HG03196 (cell line): ENCODE measurements around the gene SH3YL1.

Experiments used
- ATAC-seq: cut with Tn5 transposase; IDR thresholded peaks from one replicate; pipeline ENCODE4 v1.9.1; 2021; ENCODE audit not compliant: unreplicated experiment

The SH3YL1 gene

DNA sequence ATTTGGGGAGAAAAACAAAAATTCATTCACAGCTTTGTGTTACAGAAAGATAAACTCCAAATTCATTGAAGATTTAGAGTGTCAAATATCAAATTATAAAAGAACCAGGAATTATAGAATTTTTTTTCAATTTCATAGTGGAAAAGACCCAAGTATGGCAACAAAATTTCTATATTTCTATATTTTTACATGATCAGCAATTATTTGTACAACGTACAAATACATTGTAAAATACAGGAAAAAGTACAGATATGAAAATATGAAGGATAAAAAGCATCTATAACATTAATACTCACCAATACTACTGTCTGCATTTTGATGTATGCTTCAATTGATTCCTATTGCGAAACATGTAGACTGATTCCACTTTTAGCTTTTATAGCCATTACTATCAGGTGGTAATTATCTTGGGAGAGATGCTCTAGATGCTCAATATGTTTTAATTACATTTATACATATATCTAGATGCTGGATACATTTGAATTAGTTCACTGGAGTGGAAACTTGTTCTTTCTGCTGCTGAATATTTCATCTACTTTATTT, 4.0 kb downstream of the SH3YL1 start:
- ATAC-seq, result no peak

DNA sequence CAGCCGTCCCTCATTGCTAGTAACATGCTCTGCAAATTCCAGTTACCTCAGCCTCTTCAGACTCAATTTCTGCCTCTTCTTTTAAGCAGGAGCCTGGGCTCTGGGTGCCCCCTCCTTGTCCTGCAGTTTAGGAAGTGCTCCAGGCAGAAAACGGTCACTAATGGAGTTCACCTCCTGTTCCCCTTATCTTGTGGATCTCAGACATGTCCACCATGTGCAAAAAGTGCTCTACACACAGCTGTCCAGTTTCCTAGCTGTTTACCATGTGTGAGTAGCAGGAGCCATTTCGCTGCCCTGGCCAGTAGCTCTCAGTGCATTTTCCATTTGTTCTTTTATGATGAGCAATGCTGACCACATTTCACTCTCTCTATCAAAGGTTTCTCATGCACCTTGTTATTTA, 4.9 kb downstream of the SH3YL1 start:
- ATAC-seq, result no peak

DNA sequence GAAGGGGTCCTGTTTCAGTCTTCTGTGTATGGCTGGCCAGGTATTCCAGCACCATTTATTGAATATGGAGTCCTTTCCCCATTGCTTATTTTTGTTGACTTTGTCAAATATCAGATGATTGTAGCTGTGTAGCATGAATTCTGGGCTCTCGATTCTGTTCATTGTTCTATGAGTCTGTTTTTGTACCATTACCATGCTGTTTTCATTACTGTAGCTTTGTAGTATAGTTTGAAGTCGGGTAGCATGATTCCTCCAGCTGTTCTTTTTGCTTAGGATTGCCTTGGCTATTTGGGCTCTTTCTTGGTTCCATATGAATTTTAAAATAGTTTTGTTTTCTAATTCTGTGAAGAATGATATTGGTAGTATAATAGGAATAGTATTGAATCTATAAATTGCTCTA, 6.0 kb downstream of the SH3YL1 start:
- no peak for ATAC-seq

DNA sequence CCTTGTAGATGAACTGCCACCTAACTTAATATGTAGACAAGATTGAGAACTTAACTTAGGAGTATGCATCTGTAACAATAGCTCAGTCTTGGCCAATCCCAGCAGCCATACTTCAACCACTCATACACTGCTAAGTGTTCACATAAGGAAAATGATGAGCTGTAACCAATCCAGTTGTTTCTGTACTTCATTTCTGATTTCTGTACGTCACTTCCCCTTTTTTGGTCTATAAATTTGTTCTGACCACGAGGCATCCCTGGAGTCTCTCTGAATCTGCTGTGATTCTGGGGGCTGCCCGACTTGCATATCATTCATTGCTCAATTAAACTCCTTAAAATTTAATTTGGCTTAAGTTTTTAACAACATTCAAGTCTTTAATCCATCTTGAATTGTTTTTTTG, 6.4 kb downstream of the SH3YL1 start:
- no peak for ATAC-seq

DNA sequence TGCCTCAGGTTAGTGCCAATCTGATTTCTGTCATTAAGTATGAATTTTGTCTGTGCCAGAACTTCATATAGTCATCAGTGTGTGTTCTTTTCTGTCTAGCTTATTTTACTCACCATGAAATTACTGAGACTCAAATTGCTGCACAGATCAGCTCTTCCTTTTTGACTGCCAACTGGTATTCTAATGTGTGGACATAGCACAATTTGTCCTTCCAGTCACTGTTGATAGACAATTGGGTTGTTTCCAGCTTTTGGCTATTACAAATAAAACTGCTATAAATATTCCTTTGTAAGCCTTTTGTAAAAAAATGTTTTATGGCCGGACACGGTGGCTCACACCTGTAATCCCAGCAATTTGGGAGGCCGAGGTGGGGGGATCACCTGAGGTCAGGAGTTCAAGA, 7.7 kb downstream of the SH3YL1 start:
- no peak for ATAC-seq

DNA sequence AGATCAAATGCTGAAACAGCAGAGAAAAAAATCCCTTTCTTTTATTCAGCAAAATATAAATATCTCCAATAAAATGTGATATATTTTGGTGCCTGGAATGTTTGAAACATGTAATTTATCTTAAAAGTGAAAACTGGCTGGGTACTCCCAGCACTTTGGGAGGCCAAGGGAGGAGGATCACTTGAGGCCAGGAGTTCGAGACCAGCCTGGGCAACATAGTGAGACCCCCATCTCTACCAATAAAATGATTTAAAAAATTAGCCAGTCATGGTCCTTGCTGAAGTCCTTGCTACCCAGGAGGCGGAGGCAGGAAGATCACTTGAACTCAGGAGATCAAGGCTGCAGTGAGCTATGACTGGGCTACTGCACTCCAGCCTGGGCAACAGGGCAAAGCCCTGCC, 8.6 kb downstream of the SH3YL1 start:
- ATAC-seq, result no peak

DNA sequence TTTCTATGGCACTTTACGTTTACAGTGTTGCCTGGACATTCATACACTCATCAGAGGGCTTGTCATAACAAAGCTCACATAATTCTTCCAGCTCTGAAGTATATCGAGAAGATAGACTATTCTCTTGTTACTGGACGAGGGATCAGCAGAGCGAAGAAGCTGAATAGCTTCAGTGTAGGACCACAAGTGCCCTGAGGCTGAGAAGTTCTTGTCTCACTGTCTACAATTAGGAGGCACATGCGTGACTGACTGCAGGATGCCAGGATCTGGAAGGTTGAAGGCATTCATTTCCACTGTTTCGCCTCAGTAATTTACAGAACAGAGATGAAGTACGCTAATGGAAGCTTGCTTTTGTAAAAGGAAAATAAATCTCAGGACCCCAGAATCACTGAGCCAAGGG, 9.6 kb downstream of the SH3YL1 start:
- ATAC-seq, result no peak

DNA sequence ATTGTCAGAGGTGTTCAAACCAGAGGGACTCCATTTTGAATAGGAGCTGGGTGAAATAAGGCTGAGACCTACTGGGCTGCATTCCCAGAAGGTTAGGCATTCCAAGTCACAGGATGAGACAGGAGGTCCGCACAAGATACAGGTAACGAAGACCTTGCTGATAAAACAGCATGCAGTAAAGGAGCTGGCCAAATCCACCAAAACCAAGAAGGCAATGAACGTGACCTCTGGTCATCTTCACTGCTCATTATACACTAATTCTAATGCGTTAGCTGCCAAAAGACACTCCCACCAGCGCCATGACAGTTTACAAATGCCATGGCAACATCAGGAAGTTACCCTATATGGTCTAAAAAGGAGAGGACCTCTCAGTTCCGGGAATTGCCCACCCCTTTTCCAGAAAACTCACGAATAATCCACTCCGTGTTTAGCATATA, 10.6 kb downstream of the SH3YL1 start:
- no peak for ATAC-seq

DNA sequence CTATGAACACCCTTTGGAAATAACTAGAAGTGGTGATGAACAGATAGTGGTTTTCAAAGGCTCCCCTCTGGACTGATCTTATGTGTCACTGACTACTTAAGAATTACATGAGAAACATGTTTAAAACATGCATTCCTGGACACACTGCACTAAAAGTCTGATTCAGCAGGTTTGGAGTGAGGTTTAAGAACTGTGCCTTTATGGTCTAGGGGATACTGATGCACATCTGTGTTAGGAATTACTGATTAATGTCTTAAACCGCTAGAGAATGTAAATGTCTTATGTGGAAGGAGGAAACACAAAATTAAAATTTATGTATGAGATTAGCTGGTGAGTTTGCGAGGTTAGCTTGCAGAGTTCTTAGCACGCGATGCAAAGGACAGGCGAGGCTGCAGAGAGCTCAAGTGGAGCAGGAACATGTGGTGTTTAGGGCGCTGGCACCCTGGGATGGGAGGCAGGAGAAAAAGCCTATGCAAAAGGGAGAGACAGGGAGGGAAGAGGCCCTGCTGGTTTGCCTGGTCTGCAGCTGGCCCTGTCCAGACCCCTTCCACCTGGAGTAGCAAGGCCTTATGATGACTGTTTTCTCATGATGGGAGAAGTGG, 11.7 kb downstream of the SH3YL1 start:
- ATAC-seq, result no peak

DNA sequence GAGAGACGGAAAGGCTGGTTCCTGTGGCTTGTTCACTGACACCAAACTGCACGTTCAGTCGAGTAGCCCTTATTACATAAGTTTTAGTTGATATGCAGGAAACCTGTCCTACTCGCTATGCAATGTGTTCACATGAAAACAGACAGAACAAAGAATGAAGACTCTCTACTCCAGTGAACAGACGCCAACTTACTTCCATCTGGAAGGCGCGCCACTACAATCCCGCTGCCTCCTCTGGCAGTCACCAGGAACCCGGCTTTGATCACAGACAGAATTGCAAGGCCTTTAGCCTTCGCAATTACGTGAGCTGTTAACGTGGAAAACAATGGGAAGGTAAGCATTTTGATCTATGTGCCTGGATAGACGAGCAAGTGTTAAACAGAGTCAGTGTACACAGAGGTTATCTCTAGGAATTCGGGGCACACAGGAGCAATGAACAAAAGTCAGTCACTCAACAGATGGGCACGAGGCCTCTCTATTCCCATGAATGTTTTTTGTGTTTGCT, 14.2 kb downstream of the SH3YL1 start:
- no peak for ATAC-seq

DNA sequence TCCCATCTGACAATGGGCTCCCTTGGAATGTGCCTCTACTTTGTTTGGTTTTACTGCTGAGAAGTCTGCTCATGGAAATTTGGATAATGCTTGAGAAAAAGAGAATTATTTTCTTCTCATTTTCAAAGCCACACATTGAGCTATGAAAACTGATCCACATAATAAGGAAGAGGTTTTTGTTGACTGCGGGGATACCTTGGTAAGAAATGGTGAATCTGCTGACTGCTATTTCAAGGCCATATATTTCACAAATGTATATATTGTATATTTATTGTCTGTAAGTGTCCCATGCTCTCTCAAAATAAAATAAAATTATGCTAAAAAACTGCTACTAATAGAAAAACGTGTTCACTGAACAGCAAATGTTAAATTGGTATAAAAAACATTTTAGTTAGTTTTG, 15.1 kb downstream of the SH3YL1 start:
- ATAC-seq, result no peak

DNA sequence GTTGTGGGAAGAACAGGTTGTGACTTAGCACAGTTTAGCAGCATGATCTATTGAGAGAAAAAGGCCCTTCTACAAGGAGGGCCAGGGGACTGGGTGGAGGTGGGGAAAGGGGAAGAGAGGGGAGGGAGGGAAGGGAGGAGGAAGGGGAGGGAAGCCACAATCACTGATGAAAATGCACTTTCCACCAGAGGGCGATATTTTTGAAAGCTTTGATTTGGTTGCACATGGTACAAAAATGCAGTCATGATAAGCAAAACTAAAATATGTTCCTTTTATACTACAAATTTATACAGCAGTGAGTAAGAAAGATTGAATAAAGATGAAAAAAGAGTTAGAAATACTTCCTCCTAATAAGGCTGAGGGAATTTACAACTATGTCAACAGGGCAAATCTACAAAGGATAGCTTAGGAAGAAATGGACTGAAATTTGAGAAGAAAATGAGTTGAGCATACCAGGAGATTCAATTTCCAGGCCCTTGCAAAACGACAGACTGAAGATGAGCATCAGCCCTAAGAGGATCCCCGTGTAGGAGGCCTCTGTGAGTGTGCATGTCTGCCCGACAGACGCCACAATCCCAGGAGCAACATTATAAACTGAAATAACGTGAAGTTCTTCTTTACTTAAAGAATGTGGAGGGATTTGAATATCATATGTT, 17.2 kb downstream of the SH3YL1 start:
- ATAC-seq, result no peak

DNA sequence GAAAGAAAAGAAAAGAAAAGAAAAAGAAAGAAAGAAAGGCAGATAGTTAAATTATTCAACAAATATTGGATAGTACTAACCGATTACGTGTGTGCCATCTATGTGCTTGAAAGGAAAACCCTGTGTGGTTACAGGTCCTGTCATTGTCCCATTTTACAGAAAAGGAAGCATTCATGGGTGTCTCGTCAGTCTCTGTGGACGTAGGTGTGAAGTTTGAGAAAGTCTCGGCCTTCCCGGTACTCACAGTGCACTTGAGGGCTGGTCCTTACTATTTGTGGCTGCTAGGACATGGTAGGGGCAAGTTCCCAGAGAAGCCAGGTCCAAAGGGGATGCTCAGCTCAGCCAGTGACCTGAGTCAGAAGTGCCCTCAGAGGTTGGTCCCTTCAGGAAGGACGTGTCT, 19.3 kb downstream of the SH3YL1 start:
- no peak for ATAC-seq

DNA sequence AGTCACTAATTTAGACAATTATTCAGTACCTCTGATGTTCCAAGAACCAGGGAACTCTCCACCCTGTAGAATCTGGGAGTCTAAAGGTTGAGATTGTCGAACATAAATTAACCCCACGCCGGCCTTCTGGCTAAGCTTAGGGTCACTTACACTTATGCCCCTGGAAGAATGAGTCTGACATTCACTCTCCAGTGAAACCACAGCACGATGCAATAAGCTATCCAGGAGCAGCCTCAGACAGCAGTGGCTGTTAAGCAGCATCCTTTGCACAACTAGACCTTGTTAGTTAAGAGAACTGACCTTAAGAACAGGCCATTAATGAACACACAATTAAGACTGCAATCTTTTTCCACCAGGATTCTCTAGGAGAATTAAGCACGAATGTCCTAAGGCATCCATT, 25.0 kb downstream of the SH3YL1 start:
- ATAC-seq, result no peak

DNA sequence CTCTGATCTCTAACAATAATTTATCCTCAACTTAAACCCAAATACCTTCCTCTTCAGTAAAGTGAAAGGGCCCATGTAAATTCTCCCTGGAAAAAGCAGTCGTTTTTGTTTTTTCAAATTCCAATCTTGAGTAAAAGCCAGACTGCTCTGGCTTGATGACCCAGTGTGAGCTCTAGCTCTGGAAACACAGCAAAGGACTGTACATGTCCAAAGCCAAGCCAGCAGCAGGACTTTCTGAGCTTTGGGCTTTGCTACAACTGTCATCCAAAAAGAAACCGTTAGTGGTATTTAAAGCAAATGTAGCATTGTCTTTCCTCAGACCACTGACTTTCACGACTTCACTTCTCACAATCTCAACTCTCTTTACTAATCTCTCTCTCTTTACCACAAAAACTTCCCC, 25.4 kb downstream of the SH3YL1 start:
- no peak for ATAC-seq

DNA sequence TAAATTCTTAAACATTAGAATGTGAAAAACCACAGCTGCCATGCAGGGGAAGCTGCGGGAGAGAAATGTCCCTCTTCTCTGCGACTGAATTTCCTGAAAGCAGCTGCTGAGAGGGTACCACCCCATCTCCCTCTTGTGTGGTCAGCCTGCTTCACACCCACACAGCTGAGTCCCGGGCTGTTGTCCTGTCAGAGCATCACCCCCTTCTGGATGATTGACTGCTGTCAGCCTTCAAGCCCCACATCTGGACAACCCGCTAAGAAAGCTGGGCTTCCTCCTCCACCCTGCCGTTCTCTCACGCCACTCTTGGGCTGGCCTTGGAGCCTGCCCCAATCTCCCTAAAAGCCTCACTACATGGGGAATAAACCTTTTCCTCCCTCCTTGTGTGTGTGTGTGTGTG, 26.0 kb downstream of the SH3YL1 start:
- ATAC-seq, result no peak

DNA sequence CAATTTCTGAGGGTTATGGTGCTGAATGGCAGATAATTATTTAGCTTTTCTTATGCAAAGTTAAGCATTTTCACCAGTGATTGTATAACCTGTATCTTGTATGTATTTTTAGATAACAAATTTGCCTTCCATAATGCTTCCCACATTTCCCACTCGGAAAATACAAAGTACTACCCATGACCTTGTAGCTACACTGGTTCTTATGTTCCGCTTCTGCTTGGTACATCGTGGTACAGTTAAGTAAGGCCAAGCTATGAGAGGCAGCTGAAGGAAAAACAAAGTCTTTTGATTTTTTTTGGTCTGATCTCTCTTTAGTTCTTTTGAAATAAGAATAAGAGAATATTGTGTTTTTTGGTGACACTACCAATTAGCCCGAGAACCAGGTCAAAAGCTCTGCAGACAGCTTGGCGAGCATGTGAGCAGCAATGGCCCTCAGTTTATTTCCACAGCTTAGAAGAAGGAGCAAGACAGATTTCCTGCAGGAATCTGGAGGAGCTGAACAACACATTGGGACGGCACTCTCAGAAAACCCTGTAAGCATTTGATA, 26.8 kb downstream of the SH3YL1 start:
- no peak for ATAC-seq

DNA sequence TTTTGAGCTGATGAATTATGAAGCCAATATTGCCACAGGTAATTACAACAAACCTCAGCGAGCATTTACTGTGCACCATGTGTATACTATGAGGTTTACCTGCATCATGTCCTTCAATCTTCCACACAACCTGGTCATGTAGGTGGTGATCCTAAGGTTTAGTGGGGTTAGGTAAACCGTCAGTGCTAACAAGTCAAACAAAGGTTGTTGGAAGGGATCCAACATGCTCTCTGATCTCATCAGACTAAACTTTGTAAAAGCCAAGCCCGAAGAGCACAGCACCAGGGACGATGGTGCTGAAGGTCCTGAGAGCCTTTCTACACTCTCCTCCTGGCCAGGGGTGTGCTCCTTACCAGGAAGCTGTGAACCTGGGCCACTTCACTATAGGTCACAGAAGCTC, 29.4 kb downstream of the SH3YL1 start:
- no peak for ATAC-seq

DNA sequence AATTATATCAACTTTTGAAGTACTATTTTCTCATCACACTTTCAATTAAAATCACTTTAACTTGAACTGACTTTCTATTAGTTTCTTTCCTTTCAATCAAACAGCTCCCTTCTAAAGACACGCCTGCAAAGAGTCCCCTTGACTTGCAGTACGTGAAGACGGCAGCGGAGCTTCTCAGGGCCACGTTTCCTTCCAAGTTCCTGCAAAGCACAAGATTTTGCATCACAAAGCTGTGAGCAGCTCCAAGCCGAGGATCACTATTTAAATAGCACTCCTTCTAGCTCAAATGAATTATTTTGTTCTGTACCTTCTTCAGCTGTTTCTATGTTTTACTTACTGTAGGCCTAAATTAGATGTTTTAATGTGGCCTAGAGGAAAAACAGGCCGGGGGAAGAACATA, 30.8 kb downstream of the SH3YL1 start:
- ATAC-seq, result no peak

DNA sequence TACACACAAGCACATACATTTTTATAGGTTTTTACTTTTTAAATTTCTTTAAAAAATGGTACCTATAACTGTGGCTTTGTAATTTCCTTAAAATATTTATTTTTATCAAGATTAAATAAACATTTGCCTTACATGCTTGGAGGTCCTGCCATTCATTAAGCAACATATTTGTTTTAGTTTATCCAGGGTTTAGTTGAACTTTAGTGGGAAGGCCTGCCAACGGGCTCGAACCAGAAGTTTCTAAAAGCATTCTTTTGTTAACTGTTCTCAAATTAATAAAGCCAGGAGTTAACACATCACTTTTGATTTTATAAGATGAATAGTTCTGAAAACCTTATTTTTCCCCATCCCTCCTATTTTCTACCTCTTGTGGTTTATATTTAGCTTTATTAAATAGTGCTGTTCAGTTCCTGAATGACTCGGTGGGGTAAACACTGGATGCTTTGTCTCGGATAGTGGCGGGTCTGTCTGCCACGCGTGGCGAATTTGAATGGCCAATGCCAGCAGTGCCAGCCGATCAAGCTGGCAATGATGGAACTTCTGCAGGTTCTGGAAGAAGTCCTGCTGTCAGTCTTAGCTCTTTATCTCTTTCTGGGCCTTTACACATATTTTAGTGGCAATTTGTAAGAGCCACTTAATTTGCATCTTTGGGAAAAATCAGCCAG, 32.2 kb downstream of the SH3YL1 start:
- ATAC-seq, result no peak

DNA sequence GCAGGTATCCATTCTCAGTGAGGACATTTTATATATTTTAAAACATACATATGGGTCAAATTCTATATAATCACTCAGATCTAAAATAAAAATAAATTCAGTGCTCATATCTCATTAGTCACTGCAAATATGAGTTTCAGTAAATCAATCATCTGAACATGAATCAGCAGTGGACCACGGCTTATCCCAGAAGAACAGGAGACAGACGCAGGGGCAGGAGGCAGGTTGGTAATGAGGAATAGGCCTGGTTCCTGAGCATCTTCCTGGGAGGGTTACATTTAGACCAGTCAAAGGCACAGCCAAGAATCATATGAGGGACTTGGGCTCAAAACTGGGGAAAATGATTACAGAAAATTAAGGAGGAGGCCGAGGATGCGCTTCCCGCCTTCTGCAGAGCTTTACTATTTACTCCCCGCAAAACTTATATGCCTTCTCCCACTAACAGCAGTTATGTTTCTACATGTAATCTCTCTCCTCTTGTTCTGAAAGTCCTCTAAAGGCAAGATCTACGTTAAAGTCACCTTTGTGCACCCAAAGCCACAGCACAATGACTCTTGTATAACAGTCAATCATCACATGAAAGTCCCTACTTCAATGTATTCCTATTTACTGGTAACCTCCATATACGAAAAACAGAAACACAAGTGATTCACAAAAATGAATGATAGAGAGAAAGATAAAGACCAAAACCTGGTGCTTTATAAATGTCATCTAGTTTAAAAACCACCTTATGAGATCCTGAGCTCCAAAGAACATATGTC, 35.1 kb downstream of the SH3YL1 start:
- no peak for ATAC-seq
